ENCODE results near the gene CYP2A6. TPM values are rescaled to one million over a fixed set of nuclear protein-coding genes. Genes with fewer than 3 reads are reported as not detected.
"Not testable (repeated sequence)": the region's sequence is repeated elsewhere in the genome, so short reads cannot be mapped to it uniquely, and the experiment has no call there.

CYP2A6 gene
- total and polyA plus RNA-seq, 4 donors, result 0.09 to 1,020 (median 59.6) TPM

DNA sequence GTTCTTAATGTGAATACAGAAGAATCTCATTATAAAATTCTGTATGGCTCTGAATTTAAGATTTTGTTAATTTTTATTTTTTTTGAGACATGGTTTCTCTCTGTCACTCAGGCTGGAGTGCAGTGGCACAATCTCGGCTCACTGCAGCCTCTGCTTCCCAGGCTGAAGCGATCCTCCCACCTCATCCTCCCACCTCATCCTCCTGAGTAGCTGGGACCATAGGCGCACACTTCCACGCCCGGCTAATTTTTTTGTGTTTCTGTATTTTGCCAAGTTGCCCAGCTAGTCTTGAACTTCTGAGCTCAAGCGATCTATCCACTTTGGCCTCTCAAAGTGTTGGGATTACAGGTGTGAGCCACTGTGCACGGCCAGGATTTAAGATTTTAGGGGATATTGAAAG lies 17.5 kb upstream of the CYP2A6 start:
- Histone ChIP-seq H3K36me3 (ENCODE audit: control insufficient read depth in 4 of 4, insufficient read depth in 3 of 4, low read depth in 1 of 4, low read length in 3 of 4) (no peaks in the 10 kb centered on the region), H3K27me3 (ENCODE audit: control insufficient read depth in 4 of 4, insufficient read depth in 4 of 4, low read length in 3 of 4) (no peaks in the 10 kb centered on the region), H3K9ac (ENCODE audit: low read depth in 1 of 2, low read length in 2 of 2) (no peak overlapping the region), H3K4me3 (ENCODE audit: low read depth in 1 of 3, low read length in 3 of 3) (no peak overlapping the region), H3K27ac (ENCODE audit: low read depth in 1 of 2, low read length in 2 of 2) (no peak overlapping the region), H3K4me1 (ENCODE audit: control insufficient read depth in 4 of 4, insufficient read depth in 4 of 4, low read length in 3 of 4) (peaks cover 0 to 4% (median 0%) of the 10 kb centered on the region in 4 donors), H3K9me3 (ENCODE audit: control insufficient read depth in 4 of 4, low read length in 3 of 4) (no peaks in the 10 kb centered on the region)
- DNase-seq (ENCODE audit: low spot score), result no peak
- TF ChIP-seq HNF4G (IDR thresholded peaks at IDR 0.05) (no peak), RXRA (IDR thresholded peaks at IDR 0.05) (no peak), HNF4A (conservative IDR thresholded peaks at IDR 0.05) (no peak), SP1 (IDR thresholded peaks at IDR 0.05) (no peak), YY1 (IDR thresholded peaks at IDR 0.05) (no peak)
- TF ChIP-seq, protein P1, sequence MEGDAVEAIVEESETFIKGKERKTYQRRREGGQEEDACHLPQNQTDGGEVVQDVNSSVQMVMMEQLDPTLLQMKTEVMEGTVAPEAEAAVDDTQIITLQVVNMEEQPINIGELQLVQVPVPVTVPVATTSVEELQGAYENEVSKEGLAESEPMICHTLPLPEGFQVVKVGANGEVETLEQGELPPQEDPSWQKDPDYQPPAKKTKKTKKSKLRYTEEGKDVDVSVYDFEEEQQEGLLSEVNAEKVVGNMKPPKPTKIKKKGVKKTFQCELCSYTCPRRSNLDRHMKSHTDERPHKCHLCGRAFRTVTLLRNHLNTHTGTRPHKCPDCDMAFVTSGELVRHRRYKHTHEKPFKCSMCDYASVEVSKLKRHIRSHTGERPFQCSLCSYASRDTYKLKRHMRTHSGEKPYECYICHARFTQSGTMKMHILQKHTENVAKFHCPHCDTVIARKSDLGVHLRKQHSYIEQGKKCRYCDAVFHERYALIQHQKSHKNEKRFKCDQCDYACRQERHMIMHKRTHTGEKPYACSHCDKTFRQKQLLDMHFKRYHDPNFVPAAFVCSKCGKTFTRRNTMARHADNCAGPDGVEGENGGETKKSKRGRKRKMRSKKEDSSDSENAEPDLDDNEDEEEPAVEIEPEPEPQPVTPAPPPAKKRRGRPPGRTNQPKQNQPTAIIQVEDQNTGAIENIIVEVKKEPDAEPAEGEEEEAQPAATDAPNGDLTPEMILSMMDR (IDR thresholded peaks at IDR 0.05; ENCODE audit: low read depth, low read length, missing input control), result no peak
- WGBS, result 97% methylated on average over 7 of the region's 7 CpGs

DNA sequence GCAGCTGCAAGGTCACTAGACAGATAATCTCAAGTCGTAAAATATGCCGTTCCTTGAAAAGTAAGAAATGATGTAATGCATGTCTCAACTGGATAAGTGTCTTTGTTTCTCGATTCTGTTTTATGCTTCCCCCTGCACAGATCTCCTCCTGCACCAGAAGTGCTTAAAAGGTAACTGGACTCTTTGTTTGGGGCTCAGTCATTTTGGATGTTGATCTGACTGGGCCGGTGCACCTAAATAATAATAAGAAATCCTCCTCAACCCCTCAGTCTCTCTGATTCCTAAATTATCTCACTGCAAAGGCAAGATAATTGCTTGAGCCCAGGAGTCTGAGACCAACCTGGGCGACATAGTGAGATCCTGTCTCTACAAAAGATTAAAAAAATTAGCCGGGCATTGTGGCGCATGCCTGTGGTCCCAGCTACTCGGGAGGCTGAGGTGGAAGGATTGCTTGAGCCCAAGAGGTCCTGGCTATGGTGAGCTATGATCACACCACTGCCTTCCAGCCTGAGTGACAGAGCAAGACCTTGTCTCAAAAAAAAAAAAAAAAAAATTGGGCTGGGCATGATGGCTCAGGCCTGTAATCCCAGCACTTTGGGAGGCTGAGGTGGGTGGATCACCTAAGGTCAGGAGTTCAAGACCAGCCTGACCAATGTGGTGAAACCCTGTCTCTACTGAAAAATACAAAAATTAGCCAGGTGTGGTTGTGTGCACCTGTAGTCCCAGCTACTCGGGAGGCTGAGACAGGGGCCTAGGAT lies 14.7 kb upstream of the CYP2A6 start:
- not testable (repeated sequence) for H3K27ac ChIP-seq (ENCODE audit: low read depth in 1 of 2, low read length in 2 of 2); H3K9ac ChIP-seq (ENCODE audit: low read depth in 1 of 2, low read length in 2 of 2)

DNA sequence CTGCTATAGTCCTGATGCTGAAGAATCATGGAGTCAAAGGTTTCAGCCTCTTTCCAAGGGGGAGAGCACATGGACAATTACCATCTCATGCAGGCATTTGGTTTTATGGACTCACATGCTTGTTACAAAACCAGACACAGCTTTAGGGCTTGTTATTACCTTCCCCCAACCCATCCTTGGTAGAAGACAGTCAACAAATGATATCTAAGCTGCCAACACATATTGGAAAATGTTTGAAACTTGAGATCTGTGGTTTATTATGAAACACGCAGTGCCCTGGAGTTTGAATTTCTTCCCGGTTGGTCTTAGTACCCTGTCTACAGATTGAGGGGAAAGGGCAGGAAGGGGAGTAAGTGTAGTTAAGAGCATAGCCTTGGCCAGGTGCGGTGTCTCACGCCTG lies 12.5 kb upstream of the CYP2A6 start:
- H3K9me3 ChIP-seq (ENCODE audit: control insufficient read depth in 4 of 4, low read length in 3 of 4), result no peaks in the 10 kb centered on the region
- peaks cover 0 to 9% (median 0%) of the 10 kb centered on the region in 4 donors for H3K4me1 ChIP-seq (ENCODE audit: control insufficient read depth in 4 of 4, insufficient read depth in 4 of 4, low read length in 3 of 4)
- H3K9ac ChIP-seq (ENCODE audit: low read depth in 1 of 2, low read length in 2 of 2), result no peak overlapping the region
- no peak overlapping the region for H3K4me3 ChIP-seq (ENCODE audit: low read depth in 1 of 3, low read length in 3 of 3)
- no peaks in the 10 kb centered on the region for H3K27me3 ChIP-seq (ENCODE audit: control insufficient read depth in 4 of 4, insufficient read depth in 4 of 4, low read length in 3 of 4)
- peak overlapping the region in 1 of 2 donors; percentile 10 for H3K27ac ChIP-seq (ENCODE audit: low read depth in 1 of 2, low read length in 2 of 2)
- no peaks in the 10 kb centered on the region for H3K36me3 ChIP-seq (ENCODE audit: control insufficient read depth in 4 of 4, insufficient read depth in 3 of 4, low read depth in 1 of 4, low read length in 3 of 4)
- no peak for DNase-seq (ENCODE audit: low spot score)
- WGBS, result 47% methylated on average over 4 of the region's 4 CpGs
- TF ChIP-seq GABPA (IDR thresholded peaks at IDR 0.05 in 1 of 2, conservative IDR thresholded peaks at IDR 0.05 in 1 of 2), result no peak
- TF ChIP-seq FOXA2 (IDR thresholded peaks at IDR 0.05), result no peak
- TF ChIP-seq, protein P2, sequence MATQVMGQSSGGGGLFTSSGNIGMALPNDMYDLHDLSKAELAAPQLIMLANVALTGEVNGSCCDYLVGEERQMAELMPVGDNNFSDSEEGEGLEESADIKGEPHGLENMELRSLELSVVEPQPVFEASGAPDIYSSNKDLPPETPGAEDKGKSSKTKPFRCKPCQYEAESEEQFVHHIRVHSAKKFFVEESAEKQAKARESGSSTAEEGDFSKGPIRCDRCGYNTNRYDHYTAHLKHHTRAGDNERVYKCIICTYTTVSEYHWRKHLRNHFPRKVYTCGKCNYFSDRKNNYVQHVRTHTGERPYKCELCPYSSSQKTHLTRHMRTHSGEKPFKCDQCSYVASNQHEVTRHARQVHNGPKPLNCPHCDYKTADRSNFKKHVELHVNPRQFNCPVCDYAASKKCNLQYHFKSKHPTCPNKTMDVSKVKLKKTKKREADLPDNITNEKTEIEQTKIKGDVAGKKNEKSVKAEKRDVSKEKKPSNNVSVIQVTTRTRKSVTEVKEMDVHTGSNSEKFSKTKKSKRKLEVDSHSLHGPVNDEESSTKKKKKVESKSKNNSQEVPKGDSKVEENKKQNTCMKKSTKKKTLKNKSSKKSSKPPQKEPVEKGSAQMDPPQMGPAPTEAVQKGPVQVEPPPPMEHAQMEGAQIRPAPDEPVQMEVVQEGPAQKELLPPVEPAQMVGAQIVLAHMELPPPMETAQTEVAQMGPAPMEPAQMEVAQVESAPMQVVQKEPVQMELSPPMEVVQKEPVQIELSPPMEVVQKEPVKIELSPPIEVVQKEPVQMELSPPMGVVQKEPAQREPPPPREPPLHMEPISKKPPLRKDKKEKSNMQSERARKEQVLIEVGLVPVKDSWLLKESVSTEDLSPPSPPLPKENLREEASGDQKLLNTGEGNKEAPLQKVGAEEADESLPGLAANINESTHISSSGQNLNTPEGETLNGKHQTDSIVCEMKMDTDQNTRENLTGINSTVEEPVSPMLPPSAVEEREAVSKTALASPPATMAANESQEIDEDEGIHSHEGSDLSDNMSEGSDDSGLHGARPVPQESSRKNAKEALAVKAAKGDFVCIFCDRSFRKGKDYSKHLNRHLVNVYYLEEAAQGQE (IDR thresholded peaks at IDR 0.05), result no peak
- TF ChIP-seq SP1 (IDR thresholded peaks at IDR 0.05), result peak; percentile 34
- TF ChIP-seq, protein P1 (IDR thresholded peaks at IDR 0.05; ENCODE audit: low read depth, low read length, missing input control), result no peak
- no peak for TF ChIP-seq JUND (IDR thresholded peaks at IDR 0.05)
- TF ChIP-seq, protein P3, sequence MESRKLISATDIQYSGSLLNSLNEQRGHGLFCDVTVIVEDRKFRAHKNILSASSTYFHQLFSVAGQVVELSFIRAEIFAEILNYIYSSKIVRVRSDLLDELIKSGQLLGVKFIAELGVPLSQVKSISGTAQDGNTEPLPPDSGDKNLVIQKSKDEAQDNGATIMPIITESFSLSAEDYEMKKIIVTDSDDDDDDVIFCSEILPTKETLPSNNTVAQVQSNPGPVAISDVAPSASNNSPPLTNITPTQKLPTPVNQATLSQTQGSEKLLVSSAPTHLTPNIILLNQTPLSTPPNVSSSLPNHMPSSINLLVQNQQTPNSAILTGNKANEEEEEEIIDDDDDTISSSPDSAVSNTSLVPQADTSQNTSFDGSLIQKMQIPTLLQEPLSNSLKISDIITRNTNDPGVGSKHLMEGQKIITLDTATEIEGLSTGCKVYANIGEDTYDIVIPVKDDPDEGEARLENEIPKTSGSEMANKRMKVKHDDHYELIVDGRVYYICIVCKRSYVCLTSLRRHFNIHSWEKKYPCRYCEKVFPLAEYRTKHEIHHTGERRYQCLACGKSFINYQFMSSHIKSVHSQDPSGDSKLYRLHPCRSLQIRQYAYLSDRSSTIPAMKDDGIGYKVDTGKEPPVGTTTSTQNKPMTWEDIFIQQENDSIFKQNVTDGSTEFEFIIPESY (IDR thresholded peaks at IDR 0.05), result no peak
- TF ChIP-seq FOXA1 (IDR thresholded peaks at IDR 0.05), result no peak
- no peak for TF ChIP-seq TAF1 (conservative IDR thresholded peaks at IDR 0.05)
- no peak for TF ChIP-seq EGR1 (IDR thresholded peaks at IDR 0.05; ENCODE audit: low read depth in 2 of 2)
- peak; percentile 30 to 31 for TF ChIP-seq RXRA (IDR thresholded peaks at IDR 0.05)
- no peak for TF ChIP-seq NR2F2 (IDR thresholded peaks at IDR 0.05)
- TF ChIP-seq, protein P4, sequence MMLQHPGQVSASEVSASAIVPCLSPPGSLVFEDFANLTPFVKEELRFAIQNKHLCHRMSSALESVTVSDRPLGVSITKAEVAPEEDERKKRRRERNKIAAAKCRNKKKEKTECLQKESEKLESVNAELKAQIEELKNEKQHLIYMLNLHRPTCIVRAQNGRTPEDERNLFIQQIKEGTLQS (IDR thresholded peaks at IDR 0.05), result no peak
- no peak for TF ChIP-seq HNF4G (IDR thresholded peaks at IDR 0.05)
- peak; percentile 35 to 47 for TF ChIP-seq HNF4A (conservative IDR thresholded peaks at IDR 0.05)
- TF ChIP-seq YY1 (IDR thresholded peaks at IDR 0.05), result no peak
- TF ChIP-seq RAD21 (IDR thresholded peaks at IDR 0.05), result no peak

More for the DNA sequence above, 14.7 kb upstream of the CYP2A6 start:
- not testable (repeated sequence) for H3K9me3 ChIP-seq (ENCODE audit: control insufficient read depth in 4 of 4, low read length in 3 of 4); H3K36me3 ChIP-seq (ENCODE audit: control insufficient read depth in 4 of 4, insufficient read depth in 3 of 4, low read depth in 1 of 4, low read length in 3 of 4); H3K4me3 ChIP-seq (ENCODE audit: low read depth in 1 of 3, low read length in 3 of 3); H3K27me3 ChIP-seq (ENCODE audit: control insufficient read depth in 4 of 4, insufficient read depth in 4 of 4, low read length in 3 of 4); DNase-seq (ENCODE audit: low spot score); H3K4me1 ChIP-seq (ENCODE audit: control insufficient read depth in 4 of 4, insufficient read depth in 4 of 4, low read length in 3 of 4)
- WGBS, result 78% methylated on average over 9 of the region's 9 CpGs
